Smooth muscle cell (in vitro differentiated cells): ENCODE measurements around the gene OR6V1. TPM values are rescaled to one million over a fixed set of nuclear protein-coding genes. Genes with fewer than 3 reads are reported as not detected.
A peak's percentile ranks its signal among the peaks of the same experiment; 100 is the strongest.

Experiments used
- DNase-seq: peaks from one replicate; lab custom pipeline; 2025; ENCODE audit not compliant: unreplicated experiment; lab: John Stamatoyannopoulos, UW
- H2AFZ ChIP-seq: fragments of 200-600 bp; sonication (generic); 2 replicates; pipeline ENCODE4 v1.6.0; 2016; ENCODE audit warnings: antibody characterized with exemption, low read depth, mild to moderate bottlenecking
- H3F3A ChIP-seq: fragments of 200-600 bp; sonication (generic); 2 replicates; pipeline ENCODE4 v1.6.0; 2017; ENCODE audit warnings: antibody characterized with exemption, low read depth
- H3K27ac ChIP-seq: fragments of 200-600 bp; sonication (generic); 2 replicates; pipeline ENCODE4 v1.5.1; 2016; ENCODE audit warnings: low read depth, mild to moderate bottlenecking
- H3K27me3 ChIP-seq: fragments of 200-600 bp; sonication (generic); 2 replicates; pipeline ENCODE4 v1.6.1; 2016; ENCODE audit warnings: low read depth, mild to moderate bottlenecking
- H3K36me3 ChIP-seq: fragments of 200-600 bp; sonication (generic); 2 replicates; pipeline ENCODE4 v1.5.1; 2016; ENCODE audit warnings: low read depth
- H3K4me1 ChIP-seq: fragments of 200-600 bp; sonication (generic); 2 replicates; pipeline ENCODE4 v1.5.1; 2016; ENCODE audit warnings: low read depth
- H3K4me2 ChIP-seq: fragments of 200-600 bp; sonication (generic); 2 replicates; pipeline ENCODE4 v1.6.0; 2016; ENCODE audit warnings: mild to moderate bottlenecking
- H3K4me3 ChIP-seq: fragments of 200-600 bp; sonication (generic); 2 replicates; pipeline ENCODE4 v1.5.1; 2016; ENCODE audit warnings: mild to moderate bottlenecking
- H3K79me2 ChIP-seq: fragments of 200-600 bp; sonication (generic); 2 replicates; pipeline ENCODE4 v1.6.0; 2016; ENCODE audit warnings: low read depth, mild to moderate bottlenecking
- H3K9ac ChIP-seq: fragments of 200-600 bp; sonication (generic); 2 replicates; pipeline ENCODE4 v1.6.0; 2016; ENCODE audit warnings: low read depth
- H3K9me3 ChIP-seq: fragments of 200-600 bp; sonication (generic); replicated peaks from 2 replicates; pipeline ENCODE4 v1.5.1; 2016; ENCODE audit warnings: low read depth
- H4K20me1 ChIP-seq: fragments of 200-600 bp; sonication (generic); 2 replicates; pipeline ENCODE4 v1.6.0; 2016; ENCODE audit warnings: low read depth
- CTCF ChIP-seq: fragments of 200-600 bp; sonication (generic); IDR thresholded peaks from 2 replicates; pipeline ENCODE4 v1.5.1; 2017; ENCODE audit warnings: borderline replicate concordance, mild to moderate bottlenecking, antibody characterized with exemption; ENCODE audit not compliant: insufficient read depth, poor library complexity, severe bottlenecking
- WGBS: methylation state at CpG from one replicate; pipeline ENCODE4 v1.1.7; 2016; ENCODE audit warnings: low lambda C conversion rate; 5-methylcytosine and 5-hydroxymethylcytosine counted together
- polyA plus RNA-seq: library from polyadenylated mRNA; unstranded; fragments of >200 nt; fragmentation: Nextera tagmentation; extraction: Ambion mirVana; gene quantifications from 2 replicates; pipeline ENCODE4 v1.2.1, GENCODE V29; 2016
- total RNA-seq: library from RNA; depleted of rRNA; stranded (reverse); fragments of >200 nt; gene quantifications from 2 replicates; pipeline ENCODE4 v1.2.3, GENCODE V29; 2014

The OR6V1 gene
- total and polyA plus RNA-seq, 2 experiments from 2014 or later: not detected

GRCh38 chr7:143005632-143006260 is 46.4 kb upstream of the OR6V1 start:
- no peak for DNase-seq
- no peaks in the 10 kb centered on the region for H3K9me3 ChIP-seq
- peaks cover 12% of the 10 kb centered on the region for H3K27me3 ChIP-seq
- no peak overlapping the region for H3K27ac ChIP-seq
- no peaks in the 10 kb centered on the region for H3F3A ChIP-seq
- TF ChIP-seq CTCF: no peak
- no peak overlapping the region for H3K4me3 ChIP-seq
- WGBS: 84% methylated on average over 6 of the region's 6 CpGs
- H2AFZ ChIP-seq: no peak overlapping the region
- H3K4me1 ChIP-seq: no peaks in the 10 kb centered on the region
- no peaks in the 10 kb centered on the region for H3K79me2 ChIP-seq
- H3K36me3 ChIP-seq: no peaks in the 10 kb centered on the region
- H4K20me1 ChIP-seq: no peaks in the 10 kb centered on the region
- no peak overlapping the region for H3K9ac ChIP-seq
- no peak overlapping the region for H3K4me2 ChIP-seq

- H3K4me3 ChIP-seq: no peak overlapping the region
- no peaks in the 10 kb centered on the region for H3K4me1 ChIP-seq
- no peak overlapping the region for H3K27ac ChIP-seq
- no peaks in the 10 kb centered on the region for H3F3A ChIP-seq
- no peak overlapping the region for H3K9ac ChIP-seq
- no peaks in the 10 kb centered on the region for H3K79me2 ChIP-seq
- H3K36me3 ChIP-seq: no peaks in the 10 kb centered on the region
- TF ChIP-seq CTCF: peak; percentile 94
- no peak overlapping the region for H3K4me2 ChIP-seq
- H3K27me3 ChIP-seq: peaks cover 12% of the 10 kb centered on the region
- DNase-seq: peak; percentile 44
- no peaks in the 10 kb centered on the region for H4K20me1 ChIP-seq
- no peaks in the 10 kb centered on the region for H3K9me3 ChIP-seq
- WGBS: 42% methylated on average over 24 of the region's 24 CpGs
- H2AFZ ChIP-seq: no peak overlapping the region
Measured at GRCh38 chr7:143008007-143008901, 43.9 kb upstream of the OR6V1 start.

GRCh38 chr7:143012001-143012400 is 40.1 kb upstream of the OR6V1 start:
- no peaks in the 10 kb centered on the region for H4K20me1 ChIP-seq

More at GRCh38 chr7:143012001-143012400, 40.1 kb upstream of the OR6V1 start:
- WGBS: 92% methylated on average over 7 of the region's 7 CpGs
- no peaks in the 10 kb centered on the region for H3K27me3 ChIP-seq
- no peak overlapping the region for H3K27ac ChIP-seq
- peaks cover 5% of the 10 kb centered on the region for H3F3A ChIP-seq
- no peak for DNase-seq
- no peak overlapping the region for H2AFZ ChIP-seq
- no peak overlapping the region for H3K4me3 ChIP-seq
- no peak overlapping the region for H3K9ac ChIP-seq
- no peaks in the 10 kb centered on the region for H3K79me2 ChIP-seq
- no peaks in the 10 kb centered on the region for H3K9me3 ChIP-seq
- TF ChIP-seq CTCF: no peak
- no peaks in the 10 kb centered on the region for H3K36me3 ChIP-seq
- H3K4me2 ChIP-seq: no peak overlapping the region
- H3K4me1 ChIP-seq: no peaks in the 10 kb centered on the region
